Skin epidermis (tissue), 12 donors: Measurements from ENCODE around the gene SIAH3.

ENCODE experiments used
- H3K27ac ChIP-seq, 21 experiments: fragments of 200-600 bp; sonication (generic) in 11 of 21; one replicate each; pipeline ENCODE4 v1.5.0; 2020; ENCODE audit warnings: mild to moderate bottlenecking in 3 of 21, inconsistent platforms in 2 of 21, moderate library complexity in 2 of 21
- H3K4me3 ChIP-seq, 7 experiments: fragments of 200-600 bp; sonication (generic) in 2 of 7; one replicate each; pipeline ENCODE4 v1.5.0; 2020; ENCODE audit warnings: inconsistent platforms in 2 of 7, mild to moderate bottlenecking in 2 of 7, moderate library complexity in 1 of 7

SIAH3 gene

GRCh38 chr13:45865414-45865813 lies 13.9 kb upstream of the SIAH3 start:
- no peak overlapping the region for H3K27ac ChIP-seq
- H3K4me3 ChIP-seq: no peak overlapping the region

- Histone ChIP-seq H3K4me3 (no peak overlapping the region), H3K27ac (no peak overlapping the region)
Measured at GRCh38 chr13:45863709-45864590, 12.4 kb upstream of the SIAH3 start.

DNA sequence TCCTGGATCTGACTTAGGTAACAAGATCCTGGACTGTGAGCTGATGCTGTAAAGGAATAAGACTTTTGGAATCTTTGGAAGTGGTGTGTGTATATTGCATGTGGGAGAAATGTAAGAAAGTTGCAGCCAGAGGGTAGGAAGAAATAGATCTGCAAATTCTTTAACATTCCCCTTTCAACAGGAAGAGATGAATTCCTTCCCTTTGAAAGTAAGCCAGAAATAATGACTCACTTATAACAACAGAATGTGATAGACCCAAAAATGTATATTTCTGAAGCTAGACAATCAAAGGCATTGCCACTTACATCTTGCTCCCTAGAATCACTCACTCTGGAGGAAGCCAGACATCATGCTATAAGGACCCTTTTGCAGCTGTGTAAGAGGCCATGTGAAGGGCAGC lies 9.8 kb upstream of the SIAH3 start:
- Histone ChIP-seq H3K27ac (no peak overlapping the region), H3K4me3 (no peak overlapping the region)

DNA sequence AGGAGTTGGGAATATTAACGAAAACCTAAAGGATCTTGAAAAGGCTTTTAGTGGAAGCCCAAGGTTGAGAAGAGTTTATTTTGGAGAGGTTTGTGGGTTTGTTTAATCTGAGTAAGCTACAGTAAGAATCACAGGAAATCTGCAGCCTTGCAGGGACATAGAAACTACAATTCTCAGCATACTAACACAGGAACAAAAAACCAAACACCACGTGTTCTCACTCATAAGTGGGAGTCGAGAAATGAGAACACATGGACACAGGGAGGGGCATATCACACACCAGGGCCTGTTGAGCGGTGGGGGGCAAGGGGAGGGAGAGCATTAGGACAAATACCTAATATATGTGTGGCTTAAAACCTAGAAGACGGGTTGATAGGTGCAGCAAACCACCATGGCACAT lies 8.7 kb upstream of the SIAH3 start:
- no peak overlapping the region for H3K27ac ChIP-seq

DNA sequence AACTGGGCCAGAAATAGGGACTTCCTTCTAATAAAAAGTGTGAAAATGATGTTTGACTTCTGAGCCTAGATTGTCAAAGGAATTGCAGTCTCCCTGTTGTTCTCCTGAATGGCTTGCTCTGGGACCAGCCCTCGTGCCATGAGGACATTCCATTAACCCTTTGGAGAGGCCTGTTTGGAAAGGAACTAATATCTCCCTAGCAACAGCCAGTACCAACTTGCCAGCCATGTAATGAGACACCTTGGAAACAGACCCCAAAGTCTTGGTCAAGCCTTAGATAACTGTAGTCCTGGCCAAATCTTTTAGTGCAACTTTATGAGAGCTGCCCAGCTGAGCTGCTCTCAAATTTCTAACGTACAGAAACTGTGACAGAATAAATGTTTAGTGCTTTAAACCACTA lies 8.2 kb upstream of the SIAH3 start:
- Histone ChIP-seq H3K4me3 (no peak overlapping the region), H3K27ac (no peak overlapping the region)

More for the DNA sequence above, 8.7 kb upstream of the SIAH3 start:
- no peak overlapping the region for H3K4me3 ChIP-seq

DNA sequence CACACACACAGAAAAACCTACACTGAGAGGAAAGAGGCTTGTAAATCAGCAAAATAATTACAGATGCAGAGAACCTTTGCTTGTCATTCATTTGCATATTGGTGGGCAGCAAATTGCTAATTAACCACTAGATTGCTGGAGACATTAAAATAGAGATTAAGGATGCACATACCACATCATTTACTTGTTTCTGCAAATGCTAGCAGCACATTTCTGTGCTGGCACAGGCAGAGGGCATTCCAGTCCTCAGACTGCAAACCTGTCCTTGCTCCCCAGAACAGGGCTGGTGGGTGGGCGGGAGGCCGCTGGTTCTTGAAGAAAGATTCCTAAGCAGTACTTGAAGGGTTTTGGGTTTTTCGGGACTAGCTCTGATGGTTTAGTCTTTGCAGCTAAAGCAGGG lies 941 bp upstream of the SIAH3 start:
- H3K27ac ChIP-seq: no peak overlapping the region
- H3K4me3 ChIP-seq: no peak overlapping the region

- no peak overlapping the region for H3K27ac ChIP-seq
- H3K4me3 ChIP-seq: no peak overlapping the region
Measured at GRCh38 chr13:45851956-45852355, 403 bp upstream of the SIAH3 start.

DNA sequence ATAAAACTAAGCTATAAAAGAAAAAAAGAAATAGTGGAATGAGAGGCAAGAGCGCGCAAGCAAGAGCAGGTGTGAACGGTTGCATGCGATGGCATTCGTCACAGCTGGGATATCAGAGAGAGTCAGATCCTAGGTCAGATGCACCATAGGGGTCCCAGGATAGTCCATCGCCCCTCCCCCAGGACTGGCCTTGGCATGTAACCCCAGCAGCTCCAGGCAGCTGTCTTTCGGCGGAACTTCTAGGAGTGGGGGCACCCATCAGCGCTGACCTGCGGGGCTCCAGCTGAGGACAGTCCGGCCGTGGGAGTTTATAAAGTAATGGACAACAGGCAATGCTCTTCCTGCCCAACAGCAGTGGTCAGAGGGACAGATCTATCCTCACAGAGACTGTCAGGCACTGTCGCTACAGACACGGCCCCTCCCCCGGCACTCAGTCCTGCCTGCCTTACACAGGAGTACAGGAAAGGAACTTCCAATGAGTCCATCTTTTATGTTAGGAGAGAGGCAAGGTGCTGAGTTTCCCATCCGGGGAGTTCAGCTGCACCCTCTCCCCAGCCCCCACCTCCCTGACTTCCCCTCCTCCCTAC lies 1.4 kb downstream of the SIAH3 start:
- Histone ChIP-seq H3K27ac (no peak overlapping the region), H3K4me3 (peak overlapping the region in 1 of 7 experiments; percentile 25)

DNA sequence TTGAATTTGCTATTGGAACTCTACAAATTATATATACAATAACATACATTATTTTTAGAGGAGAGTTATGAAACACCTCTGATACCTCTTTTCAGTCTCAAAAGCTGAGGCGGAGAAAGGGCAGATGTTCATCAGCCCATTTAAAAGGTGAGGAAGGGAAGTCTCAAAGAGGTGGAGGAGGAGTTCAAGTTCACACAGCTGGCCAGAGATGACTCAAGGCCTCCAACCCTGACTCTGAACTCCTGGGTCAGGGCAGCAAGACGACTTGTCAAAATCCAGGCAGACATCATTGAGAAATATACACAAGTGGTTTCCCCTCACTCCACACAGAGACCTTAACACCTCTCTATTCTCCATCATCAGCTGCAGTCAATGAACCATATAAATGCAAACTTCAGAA lies 2.1 kb downstream of the SIAH3 start:
- Histone ChIP-seq H3K27ac (no peak overlapping the region), H3K4me3 (no peak overlapping the region)

GRCh38 chr13:45847554-45848224 lies 3.9 kb downstream of the SIAH3 start:
- no peak overlapping the region for H3K4me3 ChIP-seq
- H3K27ac ChIP-seq: no peak overlapping the region

DNA sequence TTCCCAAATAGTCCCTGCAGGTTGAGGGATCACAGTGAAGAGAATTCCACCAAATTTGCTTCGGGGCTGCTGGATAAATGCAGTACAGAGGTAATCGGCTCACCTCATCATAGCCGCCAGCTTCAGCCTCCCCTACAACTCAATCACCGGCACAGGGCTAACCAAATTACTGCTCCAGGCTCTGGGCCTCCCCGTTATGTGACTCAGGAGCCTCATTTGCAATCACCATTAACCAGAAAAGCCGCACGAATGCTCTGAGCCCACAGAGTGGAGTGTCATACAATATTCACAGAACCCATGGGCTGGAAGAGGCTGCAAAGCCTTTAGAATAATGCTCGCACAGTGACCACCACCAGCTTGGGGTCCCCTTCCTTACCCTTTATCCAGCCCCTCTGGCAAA lies 4.9 kb downstream of the SIAH3 start:
- Histone ChIP-seq H3K27ac (no peak overlapping the region), H3K4me3 (no peak overlapping the region)

DNA sequence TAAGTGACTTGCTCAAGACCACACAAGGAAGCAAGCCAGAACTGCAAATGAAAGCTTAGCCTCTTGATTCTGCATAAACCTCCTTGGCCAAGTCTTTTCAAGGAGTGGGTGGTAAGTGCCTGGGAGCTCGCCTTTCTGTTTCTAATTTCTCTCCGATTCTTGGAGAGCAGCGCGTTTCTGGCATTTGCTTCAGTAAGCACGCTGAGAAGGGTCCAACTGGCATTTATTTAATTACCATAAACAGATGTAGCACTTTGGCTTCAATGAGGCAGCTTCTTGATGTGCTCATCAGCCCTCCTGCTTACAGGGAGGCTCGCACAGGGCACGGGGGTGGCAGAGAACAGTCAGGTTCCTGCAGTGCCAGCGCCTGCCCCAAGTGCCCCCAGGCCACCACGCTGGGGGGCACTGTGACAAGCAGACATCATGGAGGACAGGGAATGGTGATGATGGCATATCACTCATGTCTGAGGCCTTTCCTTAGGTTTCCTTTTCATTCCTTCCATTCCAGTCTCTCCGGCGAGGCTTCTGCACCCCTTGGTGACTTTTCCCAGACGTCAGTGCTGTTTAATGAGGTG lies 13.3 kb downstream of the SIAH3 start:
- H3K27ac ChIP-seq: no peak overlapping the region
- no peak overlapping the region for H3K4me3 ChIP-seq

- no peak overlapping the region for H3K4me3 ChIP-seq
- no peak overlapping the region for H3K27ac ChIP-seq
Measured at GRCh38 chr13:45837111-45837510, 14.4 kb downstream of the SIAH3 start.

DNA sequence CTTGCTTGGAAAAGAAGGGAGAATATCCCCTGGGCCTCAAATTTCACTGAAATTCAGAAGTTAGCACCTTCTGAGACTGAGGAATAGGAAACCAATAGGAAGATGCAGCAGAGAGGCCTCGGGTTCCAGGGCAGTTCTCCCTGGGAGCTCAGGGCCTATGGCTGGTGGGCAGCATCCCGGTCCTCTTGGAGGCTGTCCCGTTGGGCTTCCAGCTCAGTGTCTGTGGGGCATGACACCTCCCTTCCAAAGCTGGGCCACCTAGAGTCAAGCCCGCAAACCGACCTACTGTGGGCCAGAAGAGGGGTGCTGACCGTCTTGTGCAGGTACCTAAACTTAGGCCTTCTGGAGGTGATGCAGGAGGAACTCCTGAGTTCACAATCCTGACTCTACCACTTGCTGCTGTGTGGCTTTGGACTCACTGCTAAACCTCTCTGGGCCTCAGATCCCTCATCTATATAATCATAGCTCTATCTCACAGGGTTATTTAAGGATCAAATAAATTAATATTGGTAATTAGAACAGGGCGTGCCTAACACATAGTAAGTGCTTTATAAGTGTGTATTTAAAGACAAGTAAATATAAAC lies 17.1 kb downstream of the SIAH3 start:
- Histone ChIP-seq H3K27ac (peak overlapping the region in 1 of 21 experiments; percentile 42), H3K4me3 (no peak overlapping the region)

GRCh38 chr13:45833663-45834375 lies 17.7 kb downstream of the SIAH3 start:
- H3K27ac ChIP-seq: peak overlapping the region in 1 of 21 experiments; percentile 42
- H3K4me3 ChIP-seq: no peak overlapping the region

DNA sequence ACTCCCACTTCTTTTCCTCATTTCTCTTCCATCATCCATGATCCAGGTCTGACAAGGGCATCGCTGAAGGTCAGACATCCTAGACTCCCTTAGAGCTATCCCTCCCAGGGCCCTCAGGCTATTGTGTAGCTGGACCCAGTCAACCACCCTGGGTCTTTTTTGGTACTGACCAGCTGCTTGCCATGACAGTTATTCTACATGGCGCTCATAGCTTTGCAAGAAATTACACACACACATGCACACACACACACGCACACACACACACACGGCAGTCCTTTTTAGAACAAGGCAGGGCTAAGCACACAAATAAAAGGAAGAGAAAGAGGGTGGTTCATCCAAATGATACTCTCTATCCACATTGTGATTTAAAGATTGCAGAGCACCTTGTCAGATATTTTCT lies 18.3 kb downstream of the SIAH3 start:
- H3K4me3 ChIP-seq: no peak overlapping the region
- no peak overlapping the region for H3K27ac ChIP-seq

- H3K27ac ChIP-seq: no peak overlapping the region
Measured at GRCh38 chr13:45831851-45832250, 19.7 kb downstream of the SIAH3 start.

GRCh38 chr13:45830121-45830520 lies 21.4 kb downstream of the SIAH3 start:
- no peak overlapping the region for H3K27ac ChIP-seq
- H3K4me3 ChIP-seq: no peak overlapping the region

More at GRCh38 chr13:45831851-45832250, 19.7 kb downstream of the SIAH3 start:
- no peak overlapping the region for H3K4me3 ChIP-seq

GRCh38 chr13:45828256-45828968 lies 23.1 kb downstream of the SIAH3 start:
- no peak overlapping the region for H3K27ac ChIP-seq
- no peak overlapping the region for H3K4me3 ChIP-seq
